ENCODE measurements around the gene STPG3. TPM values are rescaled to one million over a fixed set of nuclear protein-coding genes. Genes with fewer than 3 reads are reported as not detected.

Gene STPG3
- total and polyA plus RNA-seq, 2 of the 8 experiments (the other 6 are each of a cell fraction or from before 2014, with no cell fraction given), result not detected

DNA sequence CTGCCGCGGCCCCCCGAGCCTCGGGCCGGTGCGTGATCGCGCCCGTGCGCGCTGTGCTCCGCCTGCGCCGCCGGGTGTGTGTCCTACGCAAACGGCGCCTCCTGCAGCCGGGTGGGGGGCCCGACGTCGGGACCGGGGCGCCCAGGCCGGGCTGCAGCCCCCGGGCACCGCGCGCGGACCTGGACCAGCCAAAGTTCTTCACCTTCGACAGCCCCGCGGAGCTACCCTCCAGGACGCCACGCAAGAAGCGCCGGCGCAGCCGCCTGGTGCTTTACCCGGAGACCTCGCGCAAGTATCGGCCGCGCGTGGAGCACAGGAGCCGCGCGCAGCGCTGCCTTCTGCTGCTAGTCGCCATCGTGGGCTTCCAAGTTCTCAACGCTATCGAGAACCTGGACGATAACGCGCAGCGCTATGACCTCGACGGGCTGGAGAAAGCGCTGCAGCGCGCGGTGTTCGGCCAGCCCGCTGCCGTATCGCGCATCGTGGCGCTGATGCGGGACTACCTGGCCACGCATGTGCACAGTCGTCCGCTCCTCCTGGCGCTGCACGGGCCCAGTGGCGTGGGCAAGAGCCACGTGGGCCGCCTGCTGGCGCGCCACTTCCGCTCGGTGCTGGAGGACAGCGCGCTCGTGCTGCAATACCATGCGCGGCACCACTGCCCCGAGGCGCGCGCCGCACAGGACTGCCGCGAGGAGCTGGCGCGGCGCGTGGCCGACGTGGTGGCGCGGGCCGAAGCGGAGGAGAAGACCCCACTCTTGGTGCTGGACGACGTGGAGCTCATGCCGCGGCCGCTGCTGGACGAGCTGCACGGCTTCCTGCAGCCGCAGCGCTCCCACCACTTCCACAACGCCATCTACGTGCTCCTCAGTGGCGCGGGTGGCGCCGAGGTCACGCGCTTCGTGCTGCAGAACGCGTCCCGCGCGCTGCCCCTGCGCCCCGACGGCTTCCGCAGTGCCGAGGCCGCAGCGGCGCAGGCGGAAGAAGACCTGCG, 27.9 kb downstream of the STPG3 start:
- no peak for DNase-seq (ENCODE audit: low read depth in 1 of 2, low spot score in 2 of 2)

More for the DNA sequence above, 27.9 kb downstream of the STPG3 start:
- H2BK120ac ChIP-seq (replicated peaks; ENCODE audit: low read depth, low read length), result no peak overlapping the region
- no peak overlapping the region for H2AK5ac ChIP-seq (ENCODE audit: low read depth, low read length)
- H3K36me3 ChIP-seq (ENCODE audit: control insufficient read depth in 2 of 4, insufficient read depth in 4 of 4, low read length in 3 of 4), result peaks cover 0 to 12% (median 0%) of the 10 kb centered on the region in 4 experiments; a peak in 2 of 8 replicates
- H3K14ac ChIP-seq (ENCODE audit: insufficient read length), result no peak overlapping the region
- H3K4me3 ChIP-seq (ENCODE audit: extremely low read depth in 1 of 4, insufficient read depth in 2 of 4, low read depth in 3 of 4, low read length in 4 of 4), result peak overlapping the region; percentile 26 to 70 (median 38); a peak in 7 of 8 replicates
- H2AFZ ChIP-seq (ENCODE audit: low read length), result no peak overlapping the region
- no peaks in the 10 kb centered on the region; the same call in 1 of the 2 replicates for H3K79me1 ChIP-seq (ENCODE audit: low read depth, low read length)
- no peak overlapping the region; the same call in 1 of the 2 replicates for H3K18ac ChIP-seq (ENCODE audit: extremely low read depth, low read length)
- H4K20me1 ChIP-seq (replicated peaks in 1 of 2; ENCODE audit: control insufficient read depth in 1 of 2, insufficient read depth in 2 of 2, low read length in 2 of 2), result peaks cover 0 to 9% of the 10 kb centered on the region in 2 experiments
- no peak overlapping the region for H3K56ac ChIP-seq (replicated peaks; ENCODE audit: insufficient read length, low read depth, low read length)
- H3K9me3 ChIP-seq (ENCODE audit: insufficient read depth in 2 of 2, low read depth in 1 of 2, low read length in 1 of 2), result no peaks in the 10 kb centered on the region; a peak in 1 of 4 replicates
- 76% methylated on average over 123 of the region's 139 CpGs; no CpG with 5 or more reads in 1 of the 2 experiments for WGBS, 2 experiments (ENCODE audit: extremely low coverage in 1 of 2, insufficient coverage in 1 of 2, insufficient read length in 1 of 2, insufficient replicate concordance in 2 of 2, low coverage in 1 of 2, low lambda C conversion rate in 2 of 2, missing lambda C conversion rate in 1 of 2)
- no peak overlapping the region for H2BK15ac ChIP-seq (ENCODE audit: low read length)
- no peak overlapping the region for H3K27ac ChIP-seq (ENCODE audit: low read depth, low read length)
- no peak overlapping the region for H3K4ac ChIP-seq (replicated peaks; ENCODE audit: insufficient read length, low read depth, low read length)
- peaks cover 0 to 24% (median 18%) of the 10 kb centered on the region in 4 experiments; a peak in 6 of 7 replicates for H3K4me1 ChIP-seq (replicated peaks in 1 of 4; ENCODE audit: control insufficient read depth in 3 of 4, insufficient read depth in 4 of 4, low read length in 3 of 4)
- no peak overlapping the region for H3K9ac ChIP-seq (replicated peaks in 1 of 4; ENCODE audit: extremely low read depth in 1 of 4, low read depth in 3 of 4, low read length in 3 of 4)
- no peak for FAIRE-seq
- peaks cover 11% of the 10 kb centered on the region; the same call in 1 of the 2 replicates for H3K23me2 ChIP-seq (ENCODE audit: low read depth, low read length)
- H4K8ac ChIP-seq (ENCODE audit: extremely low read depth, insufficient read depth, low read length), result peak overlapping the region; percentile 66; the same call in 1 of the 2 replicates
- CTCF ChIA-PET (ENCODE audit: partially characterized antibody), result interaction anchor here (0.8 to 1.2 kb wide), 6 partner anchors 17 to 153 kb away, joined by 3 to 6 read pairs (median 3); partner anchors contain the start of gene NRARP
- H4K91ac ChIP-seq (replicated peaks; ENCODE audit: insufficient read length, low read length), result no peak overlapping the region
- H3K23ac ChIP-seq (ENCODE audit: insufficient read length), result no peak overlapping the region
- no peak overlapping the region for H2BK5ac ChIP-seq (ENCODE audit: low read depth, low read length)
- TF ChIP-seq, protein P1, sequence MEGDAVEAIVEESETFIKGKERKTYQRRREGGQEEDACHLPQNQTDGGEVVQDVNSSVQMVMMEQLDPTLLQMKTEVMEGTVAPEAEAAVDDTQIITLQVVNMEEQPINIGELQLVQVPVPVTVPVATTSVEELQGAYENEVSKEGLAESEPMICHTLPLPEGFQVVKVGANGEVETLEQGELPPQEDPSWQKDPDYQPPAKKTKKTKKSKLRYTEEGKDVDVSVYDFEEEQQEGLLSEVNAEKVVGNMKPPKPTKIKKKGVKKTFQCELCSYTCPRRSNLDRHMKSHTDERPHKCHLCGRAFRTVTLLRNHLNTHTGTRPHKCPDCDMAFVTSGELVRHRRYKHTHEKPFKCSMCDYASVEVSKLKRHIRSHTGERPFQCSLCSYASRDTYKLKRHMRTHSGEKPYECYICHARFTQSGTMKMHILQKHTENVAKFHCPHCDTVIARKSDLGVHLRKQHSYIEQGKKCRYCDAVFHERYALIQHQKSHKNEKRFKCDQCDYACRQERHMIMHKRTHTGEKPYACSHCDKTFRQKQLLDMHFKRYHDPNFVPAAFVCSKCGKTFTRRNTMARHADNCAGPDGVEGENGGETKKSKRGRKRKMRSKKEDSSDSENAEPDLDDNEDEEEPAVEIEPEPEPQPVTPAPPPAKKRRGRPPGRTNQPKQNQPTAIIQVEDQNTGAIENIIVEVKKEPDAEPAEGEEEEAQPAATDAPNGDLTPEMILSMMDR (IDR thresholded peaks at IDR 0.05; ENCODE audit: control extremely low read depth in 1 of 3, insufficient read depth in 1 of 3, low read depth in 1 of 3, low read length in 3 of 3), result 0 out of 4 replicates have a peak, but pooled peaks of 1 of the 3 experiments have one; percentile 17
- TF ChIP-seq, protein P2, sequence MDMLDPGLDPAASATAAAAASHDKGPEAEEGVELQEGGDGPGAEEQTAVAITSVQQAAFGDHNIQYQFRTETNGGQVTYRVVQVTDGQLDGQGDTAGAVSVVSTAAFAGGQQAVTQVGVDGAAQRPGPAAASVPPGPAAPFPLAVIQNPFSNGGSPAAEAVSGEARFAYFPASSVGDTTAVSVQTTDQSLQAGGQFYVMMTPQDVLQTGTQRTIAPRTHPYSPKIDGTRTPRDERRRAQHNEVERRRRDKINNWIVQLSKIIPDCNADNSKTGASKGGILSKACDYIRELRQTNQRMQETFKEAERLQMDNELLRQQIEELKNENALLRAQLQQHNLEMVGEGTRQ (IDR thresholded peaks at IDR 0.05; ENCODE audit: low read length), result no peak
- TF ChIP-seq MAFK (IDR thresholded peaks at IDR 0.05; ENCODE audit: low read depth, low read length), result no peak
- TF ChIP-seq GABPA (IDR thresholded peaks at IDR 0.05; ENCODE audit: borderline replicate concordance, insufficient read depth, low read length), result peak; percentile 54; the same call in 1 of the 2 replicates
- peak; percentile 29 for TF ChIP-seq KDM4A (IDR thresholded peaks at IDR 0.05; ENCODE audit: low read depth, low read length, severe bottlenecking)
- peak overlapping the region; percentile 23; the same call in 1 of the 2 replicates for H2BK12ac ChIP-seq (ENCODE audit: low read depth, low read length)
- POLR2A ChIA-PET (ENCODE audit: partially characterized antibody), result interaction anchor here (0.5 to 47.8 kb wide), 6 partner anchors 11 to 432 kb away, joined by 3 to 1462 read pairs (median 4); partner anchors contain the start of genes CYSRT1, EXD3, NDOR1 and NELFB
- no peak overlapping the region for H2BK20ac ChIP-seq (ENCODE audit: low read length)
- peaks cover 2 to 27% (median 14%) of the 10 kb centered on the region in 4 experiments; a peak in 6 of 7 replicates for H3K27me3 ChIP-seq (replicated peaks in 1 of 4; ENCODE audit: control insufficient read depth in 3 of 4, extremely low read depth in 1 of 4, insufficient read depth in 3 of 4, low read length in 3 of 4)
- H4K5ac ChIP-seq (ENCODE audit: insufficient read length, low read depth, low read length), result no peak overlapping the region
- peak overlapping the region; percentile 58 to 80; a peak in 3 of 4 replicates for H3K4me2 ChIP-seq (ENCODE audit: insufficient read depth in 1 of 2, low read depth in 2 of 2, low read length in 2 of 2)
- H3K79me2 ChIP-seq (ENCODE audit: control insufficient read depth in 1 of 2, insufficient read depth in 2 of 2, low read length in 2 of 2), result no peaks in the 10 kb centered on the region

Measured in H1 (cell line).